ENCODE data around the gene LARP4B.

DNA sequence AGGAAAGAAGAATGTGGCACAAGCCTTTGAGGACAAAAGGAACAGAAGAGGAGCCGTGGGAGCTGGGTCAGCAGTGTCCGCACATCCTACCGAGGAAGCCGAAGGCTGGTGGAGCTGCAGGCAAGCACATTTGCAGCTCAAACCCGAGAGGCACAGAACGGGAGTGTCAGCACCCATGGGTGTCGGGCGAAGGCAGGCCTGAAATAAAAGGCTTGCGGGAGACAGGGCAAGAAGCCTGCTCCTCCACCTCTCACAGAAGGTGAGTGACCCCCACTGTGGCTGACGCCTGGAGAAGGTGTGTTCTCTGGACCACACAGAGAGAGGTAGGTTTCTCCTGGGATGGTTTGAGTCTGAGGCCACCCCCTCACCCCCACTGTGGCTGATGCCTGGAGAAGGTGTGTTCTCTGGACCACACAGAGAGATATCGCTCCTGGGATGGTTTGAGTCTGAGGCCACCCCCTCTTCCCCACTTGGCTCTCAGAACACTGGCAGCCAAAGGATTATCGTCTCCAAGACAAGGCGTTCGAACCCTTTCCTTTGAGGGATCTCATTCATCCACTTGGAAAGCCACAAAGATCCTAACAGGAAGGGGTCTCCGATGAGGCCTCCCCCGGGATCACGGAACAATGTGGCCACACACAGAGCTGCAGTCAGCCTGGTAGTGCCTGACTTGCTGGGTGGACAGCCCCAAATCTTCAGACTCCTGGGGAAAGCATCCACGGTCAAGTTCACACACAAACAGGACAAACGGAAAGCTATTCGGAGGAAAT, 35.1 kb upstream of the LARP4B start:
- TF ChIP-seq, protein P1, sequence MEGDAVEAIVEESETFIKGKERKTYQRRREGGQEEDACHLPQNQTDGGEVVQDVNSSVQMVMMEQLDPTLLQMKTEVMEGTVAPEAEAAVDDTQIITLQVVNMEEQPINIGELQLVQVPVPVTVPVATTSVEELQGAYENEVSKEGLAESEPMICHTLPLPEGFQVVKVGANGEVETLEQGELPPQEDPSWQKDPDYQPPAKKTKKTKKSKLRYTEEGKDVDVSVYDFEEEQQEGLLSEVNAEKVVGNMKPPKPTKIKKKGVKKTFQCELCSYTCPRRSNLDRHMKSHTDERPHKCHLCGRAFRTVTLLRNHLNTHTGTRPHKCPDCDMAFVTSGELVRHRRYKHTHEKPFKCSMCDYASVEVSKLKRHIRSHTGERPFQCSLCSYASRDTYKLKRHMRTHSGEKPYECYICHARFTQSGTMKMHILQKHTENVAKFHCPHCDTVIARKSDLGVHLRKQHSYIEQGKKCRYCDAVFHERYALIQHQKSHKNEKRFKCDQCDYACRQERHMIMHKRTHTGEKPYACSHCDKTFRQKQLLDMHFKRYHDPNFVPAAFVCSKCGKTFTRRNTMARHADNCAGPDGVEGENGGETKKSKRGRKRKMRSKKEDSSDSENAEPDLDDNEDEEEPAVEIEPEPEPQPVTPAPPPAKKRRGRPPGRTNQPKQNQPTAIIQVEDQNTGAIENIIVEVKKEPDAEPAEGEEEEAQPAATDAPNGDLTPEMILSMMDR (conservative IDR thresholded peaks at IDR 0.05; ENCODE audit: low read length), result no peak
- TF ChIP-seq EZH2phosphoT487 (IDR thresholded peaks at IDR 0.05; ENCODE audit: borderline replicate concordance, low read depth, low read length), result no peak

Measured in OCI-LY7 (cell line).